Activated CD4-positive, alpha-beta memory T cell treated with anti-CD3 and anti-CD28 coated beads for 36 hours (primary cell): Measurements from ENCODE around the gene ABI3. TPM values are rescaled to one million over a fixed set of nuclear protein-coding genes. Genes with fewer than 3 reads are reported as not detected.
"Not testable (repeated sequence)": the region's sequence is repeated elsewhere in the genome, so short reads cannot be mapped to it uniquely, and the experiment has no call there.

Experiments used
- CTCF ChIA-PET: fragments of 350-600 bp; sonication (Branson Sonifier 250); formaldehyde crosslinking; loops from one replicate; lab custom pipeline; 2021; ENCODE audit warnings: antibody characterized with exemption, inconsistent platforms; lab: Charles Lee
- POLR2A ChIA-PET: fragments of 350-600 bp; sonication (Branson Sonifier 250); formaldehyde crosslinking; loops from one replicate; lab custom pipeline; 2021; ENCODE audit warnings: antibody characterized with exemption; lab: Charles Lee
- DNase-seq: peaks from one replicate; pipeline ENCODE4 v3.0.0-alpha.2; 2020
- H3K27ac Mint-ChIP-seq: one replicate; pipeline ENCODE4 v1.8.0; 2021; ENCODE audit warnings: mixed read lengths
- H3K27me3 Mint-ChIP-seq: one replicate; pipeline ENCODE4 v1.8.0; 2021; ENCODE audit warnings: mixed read lengths
- H3K36me3 Mint-ChIP-seq: one replicate; pipeline ENCODE4 v1.8.0; 2021; ENCODE audit warnings: mixed read lengths
- H3K4me1 Mint-ChIP-seq: one replicate; pipeline ENCODE4 v1.8.0; 2021; ENCODE audit warnings: low read depth, mixed read lengths
- H3K4me3 Mint-ChIP-seq: one replicate; pipeline ENCODE4 v1.8.0; 2021; ENCODE audit warnings: mild to moderate bottlenecking, mixed read lengths
- H3K9me3 Mint-ChIP-seq: one replicate; pipeline ENCODE4 v1.8.0; 2021; ENCODE audit warnings: mixed read lengths
- intact Hi-C: fragments of 100-400 bp; cut with micrococcal nuclease; formaldehyde crosslinking; loops from one replicate; pipeline ENCODE4 v1.15.1; 2023
- total RNA-seq, 2 experiments: library from RNA; stranded (reverse); gene quantifications; one replicate each; pipeline ENCODE4 v1.2.3, GENCODE V29; 2021

ABI3 gene
- total RNA-seq, 2 experiments from 2014 or later = 19.7 to 19.8 TPM

DNA sequence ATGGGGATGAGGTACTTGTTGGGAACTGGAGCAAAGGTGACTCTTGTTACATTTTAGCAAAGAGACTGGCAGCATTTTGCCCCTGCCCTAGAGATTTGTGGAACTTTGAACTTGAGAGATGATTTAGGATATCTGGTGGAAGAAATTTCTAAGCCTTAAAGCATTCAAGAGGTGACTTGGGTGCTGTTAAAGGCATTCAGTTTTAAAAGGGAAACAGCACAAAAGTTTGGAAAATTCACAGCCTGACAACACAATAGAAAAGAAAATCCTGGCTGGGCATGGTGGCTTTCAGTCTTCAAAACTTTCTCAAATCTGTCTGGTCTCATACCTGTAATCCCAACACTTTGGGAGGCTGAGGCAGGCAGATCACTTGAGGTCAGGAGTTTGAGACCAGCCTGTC is 26.0 kb upstream of the ABI3 start:
- H3K9me3 Mint-ChIP-seq = peaks cover 22% of the 10 kb centered on the region
- H3K27ac Mint-ChIP-seq, intact Hi-C loops, POLR2A ChIA-PET, H3K27me3 Mint-ChIP-seq, H3K4me3 Mint-ChIP-seq, H3K36me3 Mint-ChIP-seq, DNase-seq, H3K4me1 Mint-ChIP-seq: not testable (repeated sequence)
- CTCF ChIA-PET = interaction anchor here (13.1 kb wide), 1 partner anchor 43 kb away, joined by 187 read pairs; the partner anchor contains the start of gene PHOSPHO1

DNA sequence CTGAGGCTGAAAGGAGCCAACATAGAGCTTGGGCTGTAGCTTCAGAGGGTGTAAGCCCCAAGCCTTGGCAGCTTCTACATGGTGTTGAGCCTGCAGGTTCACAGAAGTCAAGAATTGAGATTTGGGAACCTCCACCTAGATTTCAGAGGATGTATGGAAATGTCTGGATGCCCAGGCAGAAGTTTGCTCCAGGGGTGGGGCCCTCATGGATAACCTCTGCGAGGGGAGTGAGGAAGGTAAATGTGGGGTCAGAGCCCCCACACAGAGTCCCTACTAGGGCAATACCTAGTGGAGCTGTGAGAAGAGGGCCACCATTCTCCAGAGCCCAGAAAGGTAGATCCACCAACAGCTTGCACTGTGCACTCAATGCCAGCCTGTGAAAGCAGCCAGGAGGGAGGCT is 25.1 kb upstream of the ABI3 start:
- H3K36me3 Mint-ChIP-seq, H3K4me3 Mint-ChIP-seq, DNase-seq, POLR2A ChIA-PET, H3K27me3 Mint-ChIP-seq, H3K27ac Mint-ChIP-seq, H3K4me1 Mint-ChIP-seq, intact Hi-C loops: not testable (repeated sequence)
- CTCF ChIA-PET = interaction anchor here (13.1 kb wide), 1 partner anchor 42 kb away, joined by 187 read pairs; the partner anchor contains the start of gene PHOSPHO1
- H3K9me3 Mint-ChIP-seq = peaks cover 22% of the 10 kb centered on the region

DNA sequence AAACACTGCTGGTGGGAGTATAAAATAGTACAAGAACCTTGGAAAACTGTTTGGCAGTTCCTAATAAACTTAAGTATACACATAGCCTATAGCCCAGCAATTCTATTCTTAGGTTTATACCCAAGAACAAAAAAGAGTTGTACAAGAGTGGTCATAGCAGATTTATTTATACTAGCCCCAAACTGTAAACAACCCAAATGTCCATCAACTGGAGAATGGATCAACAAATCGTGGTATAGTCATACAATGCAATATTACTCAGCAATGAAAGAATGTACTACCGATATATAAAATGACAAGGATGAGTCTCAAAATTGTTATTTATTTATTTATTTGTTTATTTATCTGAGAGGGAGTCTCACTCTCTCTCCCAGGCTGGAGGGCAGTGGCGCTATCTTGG is 23.2 kb upstream of the ABI3 start:
- POLR2A ChIA-PET = no interaction called here
- Mint-ChIP-seq H3K4me1 (peaks cover 2% of the 10 kb centered on the region), H3K4me3 (no peak overlapping the region), H3K9me3 (peaks cover 22% of the 10 kb centered on the region), H3K36me3 (peaks cover 9% of the 10 kb centered on the region), H3K27ac (no peak overlapping the region), H3K27me3 (no peaks in the 10 kb centered on the region)
- intact Hi-C loops = no loop called here
- DNase-seq = no peak
- CTCF ChIA-PET = no interaction called here

DNA sequence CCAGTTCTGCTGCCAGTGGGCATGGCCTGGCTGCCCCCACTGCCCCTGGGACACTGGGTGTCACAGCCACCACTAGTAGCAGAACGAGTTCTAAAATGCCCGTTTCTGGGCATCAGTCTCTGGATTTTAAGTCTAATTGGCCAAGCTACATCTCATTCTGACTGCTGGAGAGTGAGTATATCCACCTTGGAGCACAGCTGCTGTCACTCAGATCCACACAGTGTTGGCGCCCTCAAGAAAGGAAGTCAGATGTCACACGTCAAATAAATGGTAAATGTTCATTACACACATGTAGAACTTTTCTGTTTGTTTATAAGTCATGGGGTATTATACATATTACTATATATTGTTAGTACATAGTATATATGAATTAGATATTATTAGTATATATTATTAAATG is 19.6 kb upstream of the ABI3 start:
- peaks cover 26% of the 10 kb centered on the region for H3K4me1 Mint-ChIP-seq
- H3K27ac Mint-ChIP-seq = peak overlapping the region; percentile 61
- ChIA-PET POLR2A (interaction anchor here (0.7 to 3.1 kb wide), 3 partner anchors 19 to 201 kb away, joined by 3 to 14 read pairs (median 6); partner anchors contain the start of genes ABI3 and GNGT2), CTCF (interaction anchor here (1.3 to 4.3 kb wide), 4 partner anchors 10 to 100 kb away, joined by 3 to 32 read pairs (median 20); no protein-coding TSS in a partner anchor)
- no peaks in the 10 kb centered on the region for H3K27me3 Mint-ChIP-seq
- intact Hi-C loops = loop anchor here (5.0 to 10.0 kb wide), 3 partner anchors 101 to 1986 kb away; partner anchors contain the start of genes CALCOCO2 and MYL4
- H3K4me3 Mint-ChIP-seq = no peak overlapping the region
- DNase-seq = no peak
- peaks cover 4% of the 10 kb centered on the region for H3K9me3 Mint-ChIP-seq
- H3K36me3 Mint-ChIP-seq = peaks cover 8% of the 10 kb centered on the region

DNA sequence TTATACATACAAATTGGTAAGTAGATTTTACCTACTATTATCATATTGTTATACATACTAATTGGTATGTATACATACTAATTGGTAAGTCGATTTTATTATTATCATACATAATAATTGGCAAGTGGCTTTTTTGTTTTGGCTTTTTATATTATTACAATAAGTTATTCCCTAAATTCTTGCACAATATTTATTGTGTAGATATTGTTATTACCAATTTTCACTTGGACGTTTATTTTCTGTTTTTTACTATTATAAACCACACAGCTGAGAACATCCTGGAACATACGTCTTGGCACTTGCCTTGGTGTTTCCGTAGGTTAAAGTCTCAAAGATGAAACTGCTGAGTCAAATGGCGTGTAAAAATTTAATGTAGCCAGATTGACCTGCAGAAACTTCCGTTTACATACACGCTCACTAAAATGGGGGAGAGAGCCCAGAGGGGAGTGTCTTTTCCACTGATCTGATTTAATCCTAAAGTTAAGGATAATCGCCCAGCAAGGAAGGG is 19.0 kb upstream of the ABI3 start:
- Mint-ChIP-seq H3K4me3 (peak overlapping the region; percentile 83), H3K4me1 (peaks cover 28% of the 10 kb centered on the region), H3K9me3 (no peaks in the 10 kb centered on the region), H3K27me3 (no peaks in the 10 kb centered on the region), H3K36me3 (peaks cover 5% of the 10 kb centered on the region), H3K27ac (peak overlapping the region; percentile 98)
- CTCF ChIA-PET = interaction anchor here (1.0 to 4.3 kb wide), 9 partner anchors 9 to 365 kb away, joined by 3 to 32 read pairs (median 4); no protein-coding TSS in a partner anchor
- intact Hi-C loops = loop anchor here (5.0 to 10.0 kb wide), 3 partner anchors 101 to 1987 kb away; partner anchors contain the start of genes CALCOCO2 and MYL4
- no peak for DNase-seq
- POLR2A ChIA-PET = interaction anchor here (1.0 to 3.1 kb wide), 6 partner anchors 18 to 247 kb away, joined by 4 to 14 read pairs (median 6); partner anchors contain the start of genes ABI3, GNGT2 and SNF8

DNA sequence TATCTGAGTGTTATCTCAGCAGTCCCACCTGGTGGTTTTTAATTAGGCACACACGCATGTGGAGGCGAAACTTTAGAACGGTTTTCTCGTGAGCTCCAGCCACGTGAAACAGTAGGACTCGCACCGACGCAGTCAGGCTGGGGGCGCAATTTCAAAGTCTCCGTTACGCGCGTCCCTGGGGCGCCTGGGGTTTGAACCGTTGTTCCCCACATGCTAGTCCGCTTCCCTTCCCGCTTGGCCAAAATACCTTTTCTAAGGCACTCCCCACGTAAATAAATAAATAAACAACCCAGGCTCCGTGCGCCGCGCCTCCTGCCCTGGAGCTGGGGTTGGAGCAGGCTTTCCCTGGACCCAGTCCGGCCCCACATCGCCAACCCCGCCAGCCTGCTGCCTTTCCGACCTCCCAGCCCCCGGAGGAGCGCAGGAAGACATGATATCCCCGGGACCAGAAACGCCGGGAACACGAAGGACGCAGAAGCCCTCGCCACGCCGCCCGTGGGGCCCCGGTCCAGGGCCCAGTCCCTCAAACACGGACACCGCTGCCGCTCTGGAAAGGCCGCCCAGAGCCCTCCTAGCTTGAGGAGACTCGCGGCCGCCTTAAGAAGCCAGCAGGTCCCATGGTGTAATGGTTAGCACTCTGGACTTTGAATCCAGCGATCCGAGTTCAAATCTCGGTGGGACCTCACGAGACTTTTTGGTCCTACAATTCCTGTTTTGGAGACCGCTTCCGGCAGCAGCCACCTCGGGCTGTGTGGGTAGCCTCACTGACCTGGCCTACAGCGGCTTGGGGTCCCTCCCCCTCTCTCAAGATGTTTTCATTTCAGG is 18.4 kb upstream of the ABI3 start:
- peak overlapping the region; percentile 98 for H3K27ac Mint-ChIP-seq
- H3K4me3 Mint-ChIP-seq = peak overlapping the region; percentile 83
- no peaks in the 10 kb centered on the region for H3K9me3 Mint-ChIP-seq
- H3K36me3 Mint-ChIP-seq = peaks cover 5% of the 10 kb centered on the region
- peak; percentile 95 for DNase-seq
- peaks cover 28% of the 10 kb centered on the region for H3K4me1 Mint-ChIP-seq
- CTCF ChIA-PET = interaction anchor here (1.0 to 4.3 kb wide), 10 partner anchors 9 to 364 kb away, joined by 3 to 32 read pairs (median 5); no protein-coding TSS in a partner anchor
- no peaks in the 10 kb centered on the region for H3K27me3 Mint-ChIP-seq
- intact Hi-C loops = loop anchor here (1.0 to 10.0 kb wide), 7 partner anchors 19 to 1987 kb away; partner anchors contain the start of genes ABI3, ATP5MC1, CALCOCO2 and GNGT2
- POLR2A ChIA-PET = interaction anchor here (1.0 to 3.1 kb wide), 7 partner anchors 18 to 284 kb away, joined by 4 to 14 read pairs (median 6); partner anchors contain the start of genes ABI3, GNGT2, SNF8 and UBE2Z

DNA sequence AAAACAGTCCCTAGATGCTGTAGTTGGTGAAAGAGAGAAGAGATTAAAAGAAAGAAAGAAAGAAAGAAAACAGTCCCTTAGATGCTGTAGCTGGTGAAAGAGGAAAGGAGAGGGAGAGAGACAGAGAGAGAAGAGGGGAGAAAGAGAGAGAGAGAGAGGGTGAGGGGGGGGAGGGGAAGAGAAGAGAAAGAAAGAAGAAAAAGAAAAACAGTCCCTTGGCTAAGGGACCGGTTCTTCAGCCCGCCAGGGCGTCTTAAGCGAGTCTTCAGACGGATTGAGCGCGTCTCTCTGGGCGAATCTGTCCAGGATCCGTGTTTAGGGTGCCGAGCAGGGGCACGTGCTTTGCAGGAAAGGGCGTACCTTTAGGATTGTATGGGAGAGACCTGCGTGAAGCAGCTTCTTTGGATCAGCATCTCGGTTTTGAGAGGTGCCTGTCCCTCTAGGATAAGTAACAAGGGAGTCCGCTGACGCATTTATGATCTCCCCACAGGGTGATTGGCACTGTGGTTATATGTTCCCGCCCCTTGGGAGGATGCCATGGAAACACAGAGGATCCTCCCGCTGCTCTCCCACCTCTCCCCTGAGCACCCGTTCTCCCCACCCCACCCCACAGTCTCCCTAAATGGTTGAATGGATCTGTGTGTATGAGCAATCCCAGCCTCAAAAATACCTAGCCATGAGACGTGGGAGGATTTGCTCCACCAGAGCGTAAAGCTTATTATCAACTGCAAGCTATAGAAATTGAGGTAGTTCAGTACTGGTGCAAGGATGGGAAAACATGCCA is 16.8 kb upstream of the ABI3 start:
- Mint-ChIP-seq H3K9me3 (no peaks in the 10 kb centered on the region), H3K4me3 (peak overlapping the region; percentile 83), H3K27me3 (no peaks in the 10 kb centered on the region), H3K36me3 (peaks cover 5% of the 10 kb centered on the region), H3K4me1 (peaks cover 28% of the 10 kb centered on the region), H3K27ac (peak overlapping the region; percentile 98)
- ChIA-PET POLR2A (interaction anchor here (0.6 to 3.1 kb wide), 4 partner anchors 16 to 31 kb away, joined by 3 to 14 read pairs (median 5); partner anchors contain the start of genes ABI3 and GNGT2), CTCF (interaction anchor here (1.2 to 4.3 kb wide), 3 partner anchors 13 to 34 kb away, joined by 3 to 32 read pairs (median 4); no protein-coding TSS in a partner anchor)
- peak; percentile 59 for DNase-seq
- intact Hi-C loops = loop anchor here (2.0 to 10.0 kb wide), 6 partner anchors 17 to 1989 kb away; partner anchors contain the start of genes ABI3, ATP5MC1, CALCOCO2 and GNGT2

DNA sequence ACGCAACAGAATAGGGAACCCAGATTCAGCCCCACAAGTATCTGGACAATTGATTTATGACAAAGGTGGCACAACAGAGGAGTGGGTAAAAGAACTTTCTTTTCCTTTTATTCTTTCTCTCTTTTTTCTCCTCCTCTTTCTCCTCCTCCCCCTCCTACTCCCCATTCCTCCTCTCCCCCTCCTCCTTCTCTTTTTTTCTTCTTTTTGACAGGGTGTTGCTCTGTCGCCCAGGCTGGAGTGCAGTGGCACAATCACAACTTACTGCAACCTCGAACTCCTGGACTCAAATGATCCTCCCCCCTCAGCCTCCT is 16.3 kb upstream of the ABI3 start:
- CTCF ChIA-PET = interaction anchor here (1.3 kb wide), 1 partner anchor 34 kb away, joined by 4 read pairs; no protein-coding TSS in a partner anchor
- peak overlapping the region; percentile 29 for H3K4me3 Mint-ChIP-seq
- H3K9me3 Mint-ChIP-seq = no peaks in the 10 kb centered on the region
- H3K27me3 Mint-ChIP-seq = no peaks in the 10 kb centered on the region
- peak overlapping the region; percentile 51 for H3K27ac Mint-ChIP-seq
- H3K4me1 Mint-ChIP-seq = peaks cover 28% of the 10 kb centered on the region
- H3K36me3 Mint-ChIP-seq = peaks cover 5% of the 10 kb centered on the region
- DNase-seq = no peak
- POLR2A ChIA-PET = interaction anchor here (1.3 kb wide), 1 partner anchor 22 kb away, joined by 3 read pairs; no protein-coding TSS in a partner anchor
- intact Hi-C loops = loop anchor here (5.0 to 10.0 kb wide), 3 partner anchors 98 to 1989 kb away; partner anchors contain the start of genes CALCOCO2 and MYL4

DNA sequence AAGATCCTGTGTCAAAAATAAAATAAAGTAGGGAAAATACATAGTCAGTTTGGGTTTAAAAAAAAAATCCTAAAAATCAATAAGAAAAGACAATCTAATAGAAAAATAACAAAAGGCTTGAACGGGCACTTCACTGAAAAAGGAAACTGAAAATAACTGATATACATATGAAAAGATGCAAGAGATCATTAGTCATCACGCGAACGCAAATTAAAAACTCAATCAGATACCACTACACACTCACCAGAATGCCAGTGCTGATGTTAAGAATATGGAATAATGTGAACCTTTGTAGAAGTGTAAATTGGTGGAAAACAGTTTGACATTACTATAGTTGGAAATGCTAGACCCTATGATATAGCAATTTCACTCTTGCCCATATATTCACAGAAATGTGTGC is 14.8 kb upstream of the ABI3 start:
- peaks cover 5% of the 10 kb centered on the region for H3K36me3 Mint-ChIP-seq
- ChIA-PET POLR2A (interaction anchor here (0.9 to 1.0 kb wide), 2 partner anchors 13 to 15 kb away, joined by 3 read pairs; partner anchors contain the start of gene ABI3), CTCF (no interaction called here)
- no peaks in the 10 kb centered on the region for H3K27me3 Mint-ChIP-seq
- H3K4me1 Mint-ChIP-seq = peaks cover 28% of the 10 kb centered on the region
- intact Hi-C loops = loop anchor here (10.0 kb wide), 2 partner anchors 361 to 1991 kb away; partner anchors contain the start of genes CALCOCO2 and MYL4
- H3K27ac Mint-ChIP-seq = peak overlapping the region; percentile 79
- DNase-seq = no peak
- peak overlapping the region; percentile 4 for H3K4me3 Mint-ChIP-seq
- H3K9me3 Mint-ChIP-seq = no peaks in the 10 kb centered on the region

DNA sequence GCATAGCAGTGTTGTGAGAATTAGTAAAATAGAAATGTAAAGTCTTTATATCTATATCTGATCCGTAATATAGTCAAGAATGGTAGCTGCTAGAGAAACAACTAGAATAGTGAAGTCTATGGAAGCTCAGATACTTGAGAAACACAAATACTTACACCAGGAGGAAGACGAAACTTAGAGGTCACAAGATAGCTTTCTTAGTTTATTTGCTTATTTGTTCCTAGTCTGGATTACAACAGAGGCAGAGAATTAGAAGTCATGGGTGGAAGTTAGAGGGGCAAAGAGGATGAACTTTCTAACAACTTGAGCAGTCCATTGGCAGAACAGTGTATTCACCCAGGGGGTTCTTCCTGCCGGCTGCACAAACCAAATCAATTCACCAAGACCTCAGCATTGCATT is 14.0 kb upstream of the ABI3 start:
- ChIA-PET POLR2A (no interaction called here), CTCF (no interaction called here)

More for the DNA sequence above, 14.0 kb upstream of the ABI3 start:
- Mint-ChIP-seq H3K27me3 (no peaks in the 10 kb centered on the region), H3K4me3 (no peak overlapping the region), H3K9me3 (no peaks in the 10 kb centered on the region), H3K36me3 (peaks cover 5% of the 10 kb centered on the region), H3K27ac (no peak overlapping the region), H3K4me1 (peaks cover 25% of the 10 kb centered on the region)
- intact Hi-C loops = loop anchor here (10.0 kb wide), 2 partner anchors 362 to 1992 kb away; partner anchors contain the start of genes CALCOCO2 and MYL4
- DNase-seq = no peak
